H1 (cell line): Measurements from ENCODE around the gene CD40LG.

Experiments
- ATF3 ChIP-seq: IDR thresholded peaks from 2 replicates; pipeline ENCODE4 v1.6.1; 2011; ENCODE audit warnings: low read depth, mild to moderate bottlenecking, low read length; ENCODE audit not compliant: insufficient read depth
- CBX5 ChIP-seq: fragments of 300-800, 300-1000 bp; sonication (generic); IDR thresholded peaks from 2 replicates; pipeline ENCODE4 v1.7.1; 2016; ENCODE audit warnings: antibody characterized with exemption, low read length, low read depth
- CTCF ChIP-seq, 3 experiments: IDR thresholded peaks; 1 replicate in 2 of 3; 2 replicates in 1 of 3; pipeline versions ENCODE4 v1.5.1 to v1.6.1; 2011; ENCODE audit warnings: low read length in 3 of 3, mild to moderate bottlenecking in 3 of 3, inconsistent platforms in 2 of 3, low read depth in 1 of 3, moderate library complexity in 1 of 3; ENCODE audit not compliant: insufficient read depth in 1 of 3; ENCODE audit errors: control extremely low read depth in 1 of 3
- EGR1 ChIP-seq: IDR thresholded peaks from 2 replicates; pipeline ENCODE4 v1.6.1; 2011; ENCODE audit warnings: low read depth, low read length, borderline replicate concordance
- RAD21 ChIP-seq, 2 experiments: IDR thresholded peaks in 1 of 2; conservative IDR thresholded peaks in 1 of 2; 2 replicates each; pipeline ENCODE4 v1.6.1; 2011; ENCODE audit warnings: low read depth in 2 of 2, low read length in 2 of 2, improper control_type of control experiment in 1 of 2, inconsistent platforms in 1 of 2, mild to moderate bottlenecking in 1 of 2, moderate library complexity in 1 of 2
- RBBP5 ChIP-seq: IDR thresholded peaks from 2 replicates; pipeline ENCODE4 v1.7.1; 2012; ENCODE audit warnings: low read depth, mild to moderate bottlenecking, inconsistent platforms, low read length, moderate library complexity, borderline replicate concordance
- RNF2 ChIP-seq: fragments of 200-900, 300-1000 bp; sonication (generic); IDR thresholded peaks from 2 replicates; pipeline ENCODE4 v1.7.1; 2016; ENCODE audit warnings: borderline replicate concordance, low read depth, mild to moderate bottlenecking, antibody characterized with exemption, low read length; ENCODE audit not compliant: poor library complexity, severe bottlenecking; ENCODE audit errors: missing control alignments
- TCF12 ChIP-seq: IDR thresholded peaks from 2 replicates; pipeline ENCODE4 v1.6.1; 2011; ENCODE audit warnings: low read depth, mild to moderate bottlenecking, low read length
- YY1 ChIP-seq: IDR thresholded peaks from 2 replicates; pipeline ENCODE4 v1.6.1; 2011; ENCODE audit warnings: low read depth, mild to moderate bottlenecking, low read length

GRCh38 chrX:136607236-136607635 lies 40.7 kb upstream of the CD40LG start:
- TF ChIP-seq RNF2 (no peak), CBX5 (no peak), TCF12 (no peak), RAD21 (IDR thresholded peaks at IDR 0.05 in 1 of 2, conservative IDR thresholded peaks at IDR 0.05 in 1 of 2; ENCODE audit: low read depth in 2 of 2, low read length in 2 of 2) (no peak), EGR1 (no peak), YY1 (no peak), ATF3 (no peak), CTCF (IDR thresholded peaks at IDR 0.05; ENCODE audit: control extremely low read depth in 1 of 3, insufficient read depth in 1 of 3, low read depth in 1 of 3, low read length in 3 of 3) (no peak), RBBP5 (no peak)
